ENCODE measurements around the gene SRM. TPM values are rescaled to one million over a fixed set of nuclear protein-coding genes. Genes with fewer than 3 reads are reported as not detected.
"Not testable (repeated sequence)": the region's sequence is repeated elsewhere in the genome, so short reads cannot be mapped to it uniquely, and the experiment has no call there.

Gene SRM
- total RNA-seq, 2 experiments from 2014 or later: 65.2 to 208 TPM

- Histone ChIP-seq H3K9me3 (ENCODE audit: low read length) (no peaks in the 10 kb centered on the region), H3K4me1 (ENCODE audit: insufficient read depth, low read length, poor library complexity, severe bottlenecking) (peaks cover 4% of the 10 kb centered on the region), H4K20me1 (ENCODE audit: insufficient read depth, low read length) (no peaks in the 10 kb centered on the region), H3K79me2 (ENCODE audit: insufficient read depth, low read depth, low read length) (no peaks in the 10 kb centered on the region), H3K9me2 (ENCODE audit: insufficient read depth, low read length) (no peaks in the 10 kb centered on the region), H2AFZ (ENCODE audit: low read length) (no peak overlapping the region), H3K27ac (ENCODE audit: low read depth, low read length, poor library complexity, severe bottlenecking) (no peak overlapping the region), H3K4me2 (ENCODE audit: low read length) (no peak overlapping the region), H3K36me3 (ENCODE audit: insufficient read depth, low read length) (no peaks in the 10 kb centered on the region), H3K4me3 (ENCODE audit: low read depth, low read length, poor library complexity, severe bottlenecking) (no peak overlapping the region)
- ChIA-PET CTCF (ENCODE audit: unreplicated experiment) (interaction anchor here (0.6 to 1.6 kb wide), 6 partner anchors 24 to 606 kb away, joined by 3 to 12 read pairs (median 4); partner anchors contain the start of gene ANGPTL7), POLR2A (interaction anchor here (1.1 to 1.3 kb wide), 4 partner anchors 11 to 115 kb away, joined by 3 to 4 read pairs (median 3); partner anchors contain the start of gene EXOSC10)
- no peak for TF ChIP-seq EZH2phosphoT487 (IDR thresholded peaks at IDR 0.05; ENCODE audit: borderline replicate concordance, low read depth, low read length)
- peak; percentile 100 for TF ChIP-seq CTCF (conservative IDR thresholded peaks at IDR 0.05; ENCODE audit: low read length)
- intact Hi-C loops (cut with micrococcal nuclease; ENCODE audit: unreplicated experiment): loop anchor here (1.0 to 10.0 kb wide), 5 partner anchors 35 to 605 kb away; no protein-coding TSS in a partner anchor
- peak; percentile 87 for DNase-seq (ENCODE audit: low spot score)
- no TSS peak for BruUV-seq (replicated peaks)
Measured at GRCh38 chr1:11037740-11038182, 22.1 kb downstream of the SRM start.

- not testable (repeated sequence) for H2AFZ ChIP-seq (ENCODE audit: low read length); BruUV-seq (replicated peaks); H3K4me1 ChIP-seq (ENCODE audit: insufficient read depth, low read length, poor library complexity, severe bottlenecking); H4K20me1 ChIP-seq (ENCODE audit: insufficient read depth, low read length); H3K79me2 ChIP-seq (ENCODE audit: insufficient read depth, low read depth, low read length); H3K27ac ChIP-seq (ENCODE audit: low read depth, low read length, poor library complexity, severe bottlenecking); H3K9me2 ChIP-seq (ENCODE audit: insufficient read depth, low read length); H3K36me3 ChIP-seq (ENCODE audit: insufficient read depth, low read length); H3K4me2 ChIP-seq (ENCODE audit: low read length); DNase-seq (ENCODE audit: low spot score); H3K9me3 ChIP-seq (ENCODE audit: low read length); H3K4me3 ChIP-seq (ENCODE audit: low read depth, low read length, poor library complexity, severe bottlenecking)
- POLR2A ChIA-PET: interaction anchor here (1.1 to 1.3 kb wide), 4 partner anchors 12 to 116 kb away, joined by 3 to 4 read pairs (median 3); partner anchors contain the start of gene EXOSC10
- CTCF ChIA-PET (ENCODE audit: unreplicated experiment): interaction anchor here (0.6 to 1.6 kb wide), 6 partner anchors 24 to 606 kb away, joined by 3 to 12 read pairs (median 4); partner anchors contain the start of gene ANGPTL7
- intact Hi-C loops (cut with micrococcal nuclease; ENCODE audit: unreplicated experiment): loop anchor here (1.0 to 10.0 kb wide), 5 partner anchors 35 to 606 kb away; no protein-coding TSS in a partner anchor
Measured at GRCh38 chr1:11037019-11037739, 22.6 kb downstream of the SRM start.

- no peak for DNase-seq (ENCODE audit: low spot score)
- peaks cover 31% of the 10 kb centered on the region for H3K36me3 ChIP-seq (ENCODE audit: insufficient read depth, low read length)
- ChIA-PET CTCF (ENCODE audit: unreplicated experiment) (no interaction called here), POLR2A (no interaction called here)
- no TSS peak for BruUV-seq (replicated peaks)
- no peak overlapping the region for H3K4me2 ChIP-seq (ENCODE audit: low read length)
- H3K27ac ChIP-seq (ENCODE audit: low read depth, low read length, poor library complexity, severe bottlenecking): no peak overlapping the region
- no peak overlapping the region for H2AFZ ChIP-seq (ENCODE audit: low read length)
- no peaks in the 10 kb centered on the region for H3K79me2 ChIP-seq (ENCODE audit: insufficient read depth, low read depth, low read length)
- no peaks in the 10 kb centered on the region for H4K20me1 ChIP-seq (ENCODE audit: insufficient read depth, low read length)
- no peak overlapping the region for H3K4me3 ChIP-seq (ENCODE audit: low read depth, low read length, poor library complexity, severe bottlenecking)
- H3K9me3 ChIP-seq (ENCODE audit: low read length): no peaks in the 10 kb centered on the region
- H3K4me1 ChIP-seq (ENCODE audit: insufficient read depth, low read length, poor library complexity, severe bottlenecking): no peaks in the 10 kb centered on the region
- H3K9me2 ChIP-seq (ENCODE audit: insufficient read depth, low read length): no peaks in the 10 kb centered on the region
- TF ChIP-seq CTCF (conservative IDR thresholded peaks at IDR 0.05; ENCODE audit: low read length) (no peak), EZH2phosphoT487 (IDR thresholded peaks at IDR 0.05; ENCODE audit: borderline replicate concordance, low read depth, low read length) (no peak)
- intact Hi-C loops (cut with micrococcal nuclease; ENCODE audit: unreplicated experiment): loop anchor here (10.0 kb wide), 1 partner anchor 213 kb away; no protein-coding TSS in a partner anchor
Measured at GRCh38 chr1:11031624-11032262, 28.1 kb downstream of the SRM start.

All from OCI-LY7 (cell line).